Loucy (cell line): ENCODE data around the gene SLC17A9.
A peak's percentile ranks its signal among the peaks of the same experiment; 100 is the strongest.

Source experiments
- H2AFZ ChIP-seq: fragments of 200-600 bp; sonication (generic); 2 replicates; pipeline ENCODE4 v1.6.0; 2016; ENCODE audit warnings: antibody characterized with exemption, mild to moderate bottlenecking, low read length, moderate library complexity
- H3F3A ChIP-seq: fragments of 200-600 bp; 2 replicates; pipeline ENCODE4 v1.6.0; 2016; ENCODE audit warnings: antibody characterized with exemption, low read depth, mild to moderate bottlenecking
- H3K27me3 ChIP-seq: fragments of 200-600 bp; sonication (generic); 2 replicates; pipeline ENCODE4 v1.6.1; 2014; ENCODE audit warnings: low read length, mild to moderate bottlenecking; ENCODE audit not compliant: insufficient read depth, poor library complexity, severe bottlenecking
- H3K36me3 ChIP-seq: fragments of 200-600 bp; sonication (generic); 2 replicates; pipeline ENCODE4 v1.6.1; 2016; ENCODE audit warnings: low read length; ENCODE audit not compliant: insufficient read depth
- H3K4me1 ChIP-seq: fragments of 200-600 bp; sonication (generic); 2 replicates; pipeline ENCODE4 v1.5.1; 2014; ENCODE audit warnings: low read length, mild to moderate bottlenecking; ENCODE audit not compliant: insufficient read depth, poor library complexity, severe bottlenecking
- H3K4me2 ChIP-seq: fragments of 200-600 bp; sonication (generic); 2 replicates; pipeline ENCODE4 v1.6.0; 2014; ENCODE audit warnings: antibody characterized with exemption, low read length, low read depth, mild to moderate bottlenecking; ENCODE audit not compliant: poor library complexity, severe bottlenecking
- H3K4me3 ChIP-seq: fragments of 200-600 bp; sonication (generic); 2 replicates; pipeline ENCODE4 v1.5.1; 2014; ENCODE audit warnings: low read length, mild to moderate bottlenecking, mixed read lengths; ENCODE audit not compliant: poor library complexity, severe bottlenecking
- H3K79me2 ChIP-seq: fragments of 200-600 bp; sonication (generic); 2 replicates; pipeline ENCODE4 v1.6.1; 2014; ENCODE audit warnings: low read length; ENCODE audit not compliant: insufficient read depth
- H3K9ac ChIP-seq: fragments of 200-600 bp; sonication (generic); 2 replicates; pipeline ENCODE4 v1.6.0; 2014; ENCODE audit warnings: mild to moderate bottlenecking, low read depth, low read length, moderate library complexity; ENCODE audit not compliant: poor library complexity, severe bottlenecking
- H3K9me2 ChIP-seq: fragments of 200-600 bp; sonication (generic); replicated peaks from 2 replicates; pipeline ENCODE4 v1.6.1; 2016; ENCODE audit warnings: low read depth, low read length, mixed read lengths
- H3K9me3 ChIP-seq: fragments of 200-600 bp; sonication (generic); 2 replicates; pipeline ENCODE4 v1.6.1; 2014; ENCODE audit warnings: mild to moderate bottlenecking, antibody characterized with exemption, low read length, low read depth; ENCODE audit not compliant: insufficient read depth
- H4K20me1 ChIP-seq: fragments of 200-600 bp; sonication (generic); 2 replicates; pipeline ENCODE4 v1.6.0; 2014; ENCODE audit warnings: antibody characterized with exemption, low read length, mild to moderate bottlenecking; ENCODE audit not compliant: insufficient read depth, poor library complexity, severe bottlenecking
- EZH2phosphoT487 ChIP-seq: fragments of 200-600 bp; IDR thresholded peaks from 2 replicates; pipeline ENCODE4 v1.6.1; 2018; ENCODE audit warnings: antibody characterized with exemption, mild to moderate bottlenecking, moderate library complexity, borderline replicate concordance
- TF ChIP-seq, protein P1 (sequence below): fragments of 200-600 bp; sonication (generic); conservative IDR thresholded peaks from 2 replicates; pipeline ENCODE4 v1.5.1; 2014; ENCODE audit warnings: mild to moderate bottlenecking, antibody characterized with exemption, low read length

Gene SLC17A9

DNA sequence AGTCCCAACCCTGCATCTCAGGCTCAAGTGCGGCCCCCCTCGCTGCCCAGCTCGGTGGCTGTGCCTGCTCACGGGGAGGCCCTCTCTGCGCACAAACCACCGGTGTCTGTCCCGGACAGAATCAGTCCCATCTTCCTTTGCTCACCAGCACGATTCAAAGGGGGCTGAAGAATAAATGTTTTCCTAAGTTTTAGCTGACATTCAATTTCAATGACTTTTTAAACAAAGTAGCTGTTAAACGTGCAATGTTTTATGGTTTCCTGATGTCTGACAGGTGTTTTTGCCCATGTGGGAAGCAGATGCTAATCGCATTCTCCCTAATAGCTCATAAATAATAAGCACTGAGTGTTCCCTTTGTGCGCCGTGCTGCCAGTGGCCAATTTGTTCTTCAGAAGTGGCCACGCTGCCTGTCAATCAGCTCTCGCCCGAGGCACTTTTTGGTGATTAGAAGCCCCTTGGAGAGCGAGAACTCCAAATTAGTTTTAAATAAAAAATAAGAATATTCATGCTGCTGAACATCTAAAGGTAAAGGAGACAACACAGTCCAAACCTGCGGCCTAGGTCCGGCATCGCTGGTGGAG lies 28.0 kb downstream of the SLC17A9 start:
- no peaks in the 10 kb centered on the region for H3K36me3 ChIP-seq
- no peaks in the 10 kb centered on the region for H3K9me2 ChIP-seq
- peaks cover 53% of the 10 kb centered on the region for H3K4me1 ChIP-seq
- H4K20me1 ChIP-seq, result no peaks in the 10 kb centered on the region
- peak overlapping the region; percentile 72 for H3K9ac ChIP-seq
- H2AFZ ChIP-seq, result no peak overlapping the region
- H3K79me2 ChIP-seq, result no peaks in the 10 kb centered on the region
- H3F3A ChIP-seq, result no peaks in the 10 kb centered on the region
- H3K4me3 ChIP-seq, result peak overlapping the region; percentile 70
- H3K27me3 ChIP-seq, result no peaks in the 10 kb centered on the region
- TF ChIP-seq EZH2phosphoT487, result no peak
- TF ChIP-seq, protein P1, sequence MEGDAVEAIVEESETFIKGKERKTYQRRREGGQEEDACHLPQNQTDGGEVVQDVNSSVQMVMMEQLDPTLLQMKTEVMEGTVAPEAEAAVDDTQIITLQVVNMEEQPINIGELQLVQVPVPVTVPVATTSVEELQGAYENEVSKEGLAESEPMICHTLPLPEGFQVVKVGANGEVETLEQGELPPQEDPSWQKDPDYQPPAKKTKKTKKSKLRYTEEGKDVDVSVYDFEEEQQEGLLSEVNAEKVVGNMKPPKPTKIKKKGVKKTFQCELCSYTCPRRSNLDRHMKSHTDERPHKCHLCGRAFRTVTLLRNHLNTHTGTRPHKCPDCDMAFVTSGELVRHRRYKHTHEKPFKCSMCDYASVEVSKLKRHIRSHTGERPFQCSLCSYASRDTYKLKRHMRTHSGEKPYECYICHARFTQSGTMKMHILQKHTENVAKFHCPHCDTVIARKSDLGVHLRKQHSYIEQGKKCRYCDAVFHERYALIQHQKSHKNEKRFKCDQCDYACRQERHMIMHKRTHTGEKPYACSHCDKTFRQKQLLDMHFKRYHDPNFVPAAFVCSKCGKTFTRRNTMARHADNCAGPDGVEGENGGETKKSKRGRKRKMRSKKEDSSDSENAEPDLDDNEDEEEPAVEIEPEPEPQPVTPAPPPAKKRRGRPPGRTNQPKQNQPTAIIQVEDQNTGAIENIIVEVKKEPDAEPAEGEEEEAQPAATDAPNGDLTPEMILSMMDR, result no peak
- H3K4me2 ChIP-seq, result peak overlapping the region; percentile 89
- H3K9me3 ChIP-seq, result no peaks in the 10 kb centered on the region

DNA sequence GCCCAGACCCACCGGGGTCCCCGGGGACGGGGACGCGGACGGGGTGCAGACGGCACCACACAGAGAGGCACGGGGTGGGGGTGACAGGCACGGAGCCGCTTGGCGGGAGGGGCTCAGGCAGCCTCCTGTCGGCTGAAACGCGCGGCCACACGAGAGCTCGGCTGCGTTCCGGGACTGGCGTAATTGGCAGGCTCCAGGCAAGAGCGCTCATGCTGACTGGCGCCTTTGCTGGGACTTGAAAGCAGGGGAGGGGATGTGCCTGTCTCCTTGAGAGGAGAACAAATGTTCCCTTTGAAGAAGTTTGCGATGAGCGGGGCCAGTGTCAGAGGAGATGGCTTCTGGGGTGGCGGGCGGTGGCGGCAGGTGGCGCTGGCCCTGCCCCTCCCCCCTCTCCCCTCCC lies 28.5 kb downstream of the SLC17A9 start:
- Histone ChIP-seq H3K9me2 (no peaks in the 10 kb centered on the region), H3K4me3 (peak overlapping the region; percentile 70), H3K79me2 (no peaks in the 10 kb centered on the region), H3K4me2 (peak overlapping the region; percentile 89), H3K4me1 (peaks cover 53% of the 10 kb centered on the region), H3K9me3 (no peaks in the 10 kb centered on the region), H3K27me3 (no peaks in the 10 kb centered on the region), H2AFZ (no peak overlapping the region), H4K20me1 (no peaks in the 10 kb centered on the region), H3K36me3 (no peaks in the 10 kb centered on the region), H3F3A (no peaks in the 10 kb centered on the region), H3K9ac (peak overlapping the region; percentile 72)
- TF ChIP-seq EZH2phosphoT487, result no peak
- TF ChIP-seq, protein P1, result no peak

DNA sequence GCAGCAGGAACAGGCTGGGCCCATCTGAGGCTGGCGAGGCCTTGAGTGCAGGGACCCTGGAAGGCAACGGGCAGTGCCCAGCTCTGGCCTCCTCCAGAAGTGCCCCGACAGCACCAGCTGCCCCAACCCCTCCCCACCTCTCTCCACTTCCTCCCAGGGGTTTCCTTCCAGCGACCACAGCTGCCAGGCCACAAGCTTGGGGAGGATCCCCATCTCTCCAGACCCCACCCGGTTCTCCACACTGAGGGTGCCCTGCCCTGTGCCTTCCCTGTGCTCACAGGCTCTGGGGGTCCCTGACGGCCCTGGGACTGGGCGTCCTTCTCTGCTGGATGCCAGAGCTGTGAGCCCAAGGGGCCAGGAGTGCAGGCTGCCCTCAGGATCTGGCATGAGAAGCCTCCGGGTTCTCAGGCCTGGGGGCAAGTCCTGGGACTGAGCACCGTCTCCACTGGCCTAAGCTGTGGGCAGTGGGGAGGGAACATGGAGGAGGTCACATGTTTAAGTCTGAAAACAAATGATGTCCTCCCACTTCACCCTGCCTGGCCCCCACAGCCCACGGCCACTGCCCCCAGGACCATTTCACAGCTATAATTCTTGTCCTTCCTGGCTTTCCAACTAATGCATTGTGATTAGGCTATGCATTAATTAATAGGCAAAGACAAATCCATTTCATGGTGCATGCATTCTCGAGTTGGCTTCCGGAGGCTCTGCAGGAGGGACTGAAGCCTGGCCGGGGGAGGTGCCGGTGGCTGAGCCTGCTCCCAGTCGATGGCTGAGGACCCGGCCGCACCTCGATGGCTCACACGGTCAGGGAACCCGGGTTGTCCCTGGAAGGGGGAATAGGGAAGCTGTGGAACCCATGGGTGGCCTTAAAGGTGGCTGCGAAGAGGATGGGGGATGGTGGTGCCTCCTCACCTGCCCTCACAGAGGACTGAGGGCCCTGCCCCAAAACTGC lies 29.9 kb downstream of the SLC17A9 start:
- no peaks in the 10 kb centered on the region for H4K20me1 ChIP-seq

More for the DNA sequence above, 29.9 kb downstream of the SLC17A9 start:
- H3K79me2 ChIP-seq, result no peaks in the 10 kb centered on the region
- no peaks in the 10 kb centered on the region for H3K9me3 ChIP-seq
- peak overlapping the region; percentile 97 for H3K4me2 ChIP-seq
- no peak overlapping the region for H2AFZ ChIP-seq
- H3K4me1 ChIP-seq, result peaks cover 51% of the 10 kb centered on the region
- H3K36me3 ChIP-seq, result no peaks in the 10 kb centered on the region
- no peaks in the 10 kb centered on the region for H3K9me2 ChIP-seq
- no peaks in the 10 kb centered on the region for H3F3A ChIP-seq
- TF ChIP-seq EZH2phosphoT487, result no peak
- TF ChIP-seq, protein P1, result no peak
- H3K9ac ChIP-seq, result peak overlapping the region; percentile 82
- H3K27me3 ChIP-seq, result no peaks in the 10 kb centered on the region
- H3K4me3 ChIP-seq, result peak overlapping the region; percentile 70
